SK-N-SH (cell line): ENCODE data around the gene MAP3K19. TPM values are rescaled to one million over a fixed set of nuclear protein-coding genes. Genes with fewer than 3 reads are reported as not detected.

Source experiments
- CTCF ChIA-PET: fragments of 300-600, 350-600 bp; formaldehyde crosslinking; extraction: SDS; loops from one replicate; lab custom pipeline; 2021; lab: Yijun Ruan, JAX
- POLR2A ChIA-PET: fragments of 350-600 bp; sonication (Branson Sonifier 250); formaldehyde crosslinking; extraction: SDS; loops from one replicate; lab custom pipeline; 2020; ENCODE audit warnings: antibody characterized with exemption, inconsistent platforms; lab: Yijun Ruan, JAX
- DNase-seq: peaks from one replicate; pipeline ENCODE4 v3.0.0; 2012
- H2AFZ ChIP-seq: fragments of 200-600 bp; sonication (generic); 2 replicates; pipeline ENCODE4 v1.8.1; 2016; ENCODE audit warnings: antibody characterized with exemption, mild to moderate bottlenecking, low read depth
- H3F3A ChIP-seq: fragments of 200-600 bp; sonication (generic); replicated peaks from 2 replicates; pipeline ENCODE3; 2016; ENCODE audit warnings: antibody characterized with exemption, mild to moderate bottlenecking; ENCODE audit not compliant: insufficient read depth
- H3K27ac ChIP-seq, 2 experiments: fragments of 200-500 bp in 1 of 2; fragments of 200-600 bp in 1 of 2; sonication (Bioruptor generic) in 1 of 2; sonication (generic), shearing (Covaris generic) in 1 of 2; 2 replicates each; pipeline versions ENCODE4 v1.5.1 to v1.6.1; 2014 to 2016; ENCODE audit warnings: low read depth in 2 of 2, inconsistent platforms in 1 of 2, low read length in 1 of 2, mild to moderate bottlenecking in 1 of 2, mixed read lengths in 1 of 2
- H3K27me3 ChIP-seq: fragments of 200-600 bp; sonication (generic), shearing (Covaris generic); 2 replicates; pipeline ENCODE4 v1.6.1; 2016; ENCODE audit warnings: mixed run types; ENCODE audit not compliant: insufficient read depth
- H3K36me3 ChIP-seq, 2 experiments: fragments of 200-500 bp in 1 of 2; fragments of 200-600 bp in 1 of 2; sonication (Bioruptor generic) in 1 of 2; sonication (generic) in 1 of 2; replicated peaks in 1 of 2; 2 replicates each; pipeline versions ENCODE3 to v1.5.1; 2014 to 2016; ENCODE audit warnings: low read length in 1 of 2, mild to moderate bottlenecking in 1 of 2; ENCODE audit not compliant: insufficient read depth in 2 of 2, control insufficient read depth in 1 of 2
- H3K4me1 ChIP-seq, 2 experiments: fragments of 200-500 bp in 1 of 2; fragments of 200-600 bp in 1 of 2; sonication (Bioruptor generic) in 1 of 2; sonication (generic), shearing (Covaris generic) in 1 of 2; 2 replicates each; pipeline versions ENCODE4 v1.5.1 to v1.6.1; 2014 to 2016; ENCODE audit warnings: low read depth in 1 of 2, low read length in 1 of 2, mixed run types in 1 of 2; ENCODE audit not compliant: insufficient read depth in 2 of 2, control insufficient read depth in 1 of 2
- H3K4me2 ChIP-seq: fragments of 200-600 bp; sonication (generic), shearing (Covaris generic); 2 replicates; pipeline ENCODE4 v1.6.1; 2017; ENCODE audit warnings: mixed run types
- H3K4me3 ChIP-seq, 2 experiments: fragments of 200-500 bp in 1 of 2; fragments of 200-600 bp in 1 of 2; sonication (Bioruptor generic) in 1 of 2; sonication (generic), shearing (Covaris generic) in 1 of 2; 2 replicates each; pipeline versions ENCODE4 v1.5.1 to v1.8.1; 2014 to 2016; ENCODE audit warnings: low read depth in 2 of 2, inconsistent platforms in 1 of 2, low read length in 1 of 2, mild to moderate bottlenecking in 1 of 2, mixed read lengths in 1 of 2, moderate library complexity in 1 of 2
- H3K79me2 ChIP-seq: fragments of 200-600 bp; sonication (generic); 2 replicates; pipeline ENCODE4 v1.8.1; 2017; ENCODE audit warnings: mild to moderate bottlenecking; ENCODE audit not compliant: insufficient read depth
- H3K9ac ChIP-seq: fragments of 200-600 bp; sonication (generic); 2 replicates; pipeline ENCODE4 v1.6.1; 2017; ENCODE audit warnings: mixed run types
- H3K9me2 ChIP-seq: fragments of 200-600 bp; sonication (generic); 2 replicates; pipeline ENCODE4 v1.6.1; 2017; ENCODE audit warnings: mixed run types
- H3K9me3 ChIP-seq: fragments of 200-600 bp; sonication (generic); 2 replicates; pipeline ENCODE4 v1.6.1; 2017; ENCODE audit warnings: mixed run types, mild to moderate bottlenecking, moderate library complexity
- H4K20me1 ChIP-seq: fragments of 200-600 bp; sonication (generic); 2 replicates; pipeline ENCODE4 v1.6.1; 2017; ENCODE audit warnings: mild to moderate bottlenecking, mixed run types; ENCODE audit not compliant: insufficient read depth
- CTCF ChIP-seq: fragments of 200-600 bp; sonication (generic); IDR thresholded peaks from 2 replicates; pipeline ENCODE4 v1.6.1; 2017; ENCODE audit warnings: antibody characterized with exemption, mild to moderate bottlenecking, moderate library complexity
- EZH2phosphoT487 ChIP-seq: fragments of 200-600 bp; sonication (generic); IDR thresholded peaks from 2 replicates; pipeline ENCODE4 v1.6.1; 2017; ENCODE audit warnings: low read depth, mixed run types, mild to moderate bottlenecking, antibody characterized with exemption, moderate library complexity, borderline replicate concordance
- FOSL2 ChIP-seq: IDR thresholded peaks from 2 replicates; pipeline ENCODE4 v1.4.0; 2012; ENCODE audit warnings: low read depth, mild to moderate bottlenecking, moderate library complexity, borderline replicate concordance
- FOXJ3 ChIP-seq: sonication (generic); formaldehyde crosslinking; IDR thresholded peaks from 2 replicates; pipeline ENCODE4 v1.5.1; 2020; ENCODE audit warnings: mild to moderate bottlenecking, missing genetic modification reagents
- GABPA ChIP-seq: IDR thresholded peaks from 2 replicates; pipeline ENCODE4 v1.4.0; 2012; ENCODE audit warnings: low read depth, mild to moderate bottlenecking
- IRF3 ChIP-seq: fragments of 150-350 bp; IDR thresholded peaks from 2 replicates; pipeline ENCODE4 v1.6.1; 2016; ENCODE audit warnings: mild to moderate bottlenecking, low read depth, low read length
- MEF2A ChIP-seq: IDR thresholded peaks from 2 replicates; pipeline ENCODE4 v1.4.0; 2012; ENCODE audit warnings: low read depth, borderline replicate concordance
- NFIC ChIP-seq: IDR thresholded peaks from 2 replicates; pipeline ENCODE4 v1.4.0; 2012; ENCODE audit warnings: borderline replicate concordance
- RAD21 ChIP-seq: IDR thresholded peaks from 2 replicates; pipeline ENCODE4 v1.6.1; 2012; ENCODE audit warnings: mild to moderate bottlenecking, low read length
- REST ChIP-seq: IDR thresholded peaks from 2 replicates; pipeline ENCODE4 v1.6.1; 2012; ENCODE audit warnings: mild to moderate bottlenecking, low read depth, low read length, moderate library complexity
- RFX5 ChIP-seq: IDR thresholded peaks from 2 replicates; pipeline ENCODE4 v1.6.1; 2012; ENCODE audit warnings: mild to moderate bottlenecking, improper control_type of control experiment, low read length
- SIN3A ChIP-seq: IDR thresholded peaks from 2 replicates; pipeline ENCODE4 v1.6.1; 2012; ENCODE audit warnings: low read depth, mild to moderate bottlenecking, low read length, moderate library complexity, borderline replicate concordance
- YY1 ChIP-seq: IDR thresholded peaks from 2 replicates; pipeline ENCODE4 v1.4.0; 2012; ENCODE audit warnings: low read depth, mild to moderate bottlenecking
- ZBTB33 ChIP-seq: IDR thresholded peaks from 2 replicates; pipeline ENCODE4 v1.4.0; 2012; ENCODE audit warnings: low read depth, borderline replicate concordance
- WGBS: methylation state at CpG from one replicate; pipeline ENCODE4 v1.1.6; 2017; ENCODE audit warnings: low lambda C conversion rate; 5-methylcytosine and 5-hydroxymethylcytosine counted together
- polyA plus RNA-seq, 3 experiments: library from polyadenylated mRNA; depleted of rRNA; stranded (reverse); fragments of >200 nt; gene quantifications; 2 replicates each; pipeline ENCODE4 v1.2.3, GENCODE V29; 2012

The MAP3K19 gene
- polyA plus RNA-seq, 1 of the 3 experiments (the other 2 are of a cell fraction), result not detected

- no peaks in the 10 kb centered on the region for H3K9me2 ChIP-seq
- CTCF ChIA-PET, result interaction anchor here (1.4 kb wide), 1 partner anchor 14 kb away, joined by 6 read pairs; no protein-coding TSS in a partner anchor
- no peak overlapping the region for H2AFZ ChIP-seq
- H3F3A ChIP-seq, result no peaks in the 10 kb centered on the region
- no peaks in the 10 kb centered on the region for H3K27me3 ChIP-seq
- H3K79me2 ChIP-seq, result no peaks in the 10 kb centered on the region
- H3K4me1 ChIP-seq, result no peaks in the 10 kb centered on the region; a peak in 1 of 4 replicates
- DNase-seq, result no peak
- WGBS, result 50% methylated on average over 2 of the region's 6 CpGs
- POLR2A ChIA-PET, result interaction anchor here (0.6 kb wide), 1 partner anchor 14 kb away, joined by 3 read pairs; no protein-coding TSS in a partner anchor
- H3K9me3 ChIP-seq, result no peaks in the 10 kb centered on the region
- H3K36me3 ChIP-seq, result no peaks in the 10 kb centered on the region
- no peak overlapping the region for H3K4me2 ChIP-seq
- H3K27ac ChIP-seq, result no peak overlapping the region
- no peaks in the 10 kb centered on the region for H4K20me1 ChIP-seq
- H3K4me3 ChIP-seq, result no peak overlapping the region
- H3K9ac ChIP-seq, result no peak overlapping the region
- TF ChIP-seq CTCF (no peak), FOSL2 (no peak), SIN3A (no peak), FOXJ3 (CRISPR knock-in tag) (no peak), ZBTB33 (no peak), MEF2A (no peak), YY1 (no peak), NFIC (no peak), GABPA (no peak), EZH2phosphoT487 (no peak), IRF3 (no peak), REST (no peak), RFX5 (no peak), RAD21 (no peak)
Observed at GRCh38 chr2:134975281-134976009, 71.8 kb downstream of the MAP3K19 start.
